Motor neuron (in vitro differentiated cells): ENCODE measurements around the gene RANBP6. TPM values are rescaled to one million over a fixed set of nuclear protein-coding genes. Genes with fewer than 3 reads are reported as not detected.

Experiments
- ATAC-seq, 8 experiments: fragments of 200-7000 bp; cut with Tn5 transposase; replicated peaks in 6 of 8; 2 replicates each; pipeline ENCODE4 v1.8.0; 2021; ENCODE audit warnings: mild to moderate bottlenecking in 8 of 8, moderate library complexity in 8 of 8
- H3K27ac ChIP-seq, 2 donors: fragments of 250-450 bp; sonication (Bioruptor Pico); 2 replicates each; pipeline ENCODE4 v1.9.0; 2021; ENCODE audit warnings: antibody characterized with exemption in 2 of 2, mild to moderate bottlenecking in 2 of 2, moderate library complexity in 1 of 2
- H3K4me1 ChIP-seq, 2 donors: fragments of 250-450 bp; sonication (Bioruptor Pico); replicated peaks in 1 of 2; 2 replicates each; pipeline ENCODE4 v1.6.1; 2021; ENCODE audit warnings: antibody characterized with exemption in 2 of 2, mild to moderate bottlenecking in 2 of 2, moderate library complexity in 1 of 2
- H3K4me3 ChIP-seq, 5 donors: fragments of 250-450 bp; sonication (Bioruptor Pico); 2 replicates each; pipeline ENCODE4 v1.9.0; 2021; ENCODE audit warnings: antibody characterized with exemption in 5 of 5, mild to moderate bottlenecking in 5 of 5, moderate library complexity in 4 of 5
- WGBS, 10 experiments: fragments of 450-650 bp; shearing (Covaris generic); methylation state at CpG; one replicate each; pipeline ENCODE4 v1.0.0; 2022; 5-methylcytosine and 5-hydroxymethylcytosine counted together
- in situ Hi-C, 9 experiments: fragments of 400-800 bp; cut with MboI; loops; one replicate each; pipeline ENCODE4 v1.15.0; 2021; ENCODE audit warnings: low sequenced_read_pairs in 9 of 9, low pct_unique_long_range_greater_than_20kb in 2 of 9; ENCODE audit not compliant: unreplicated experiment in 9 of 9
- total RNA-seq, 8 experiments: library from RNA; unstranded; fragments of 300-600 nt; gene quantifications; 2 replicates each; pipeline versions ENCODE4 v1.2.3 to v1.2.4, GENCODE V29; 2022

The RANBP6 gene
- total RNA-seq, 8 experiments from 2014 or later, result 21.8 to 43.9 (median 36.7) TPM

- no peak overlapping the region for H3K4me3 ChIP-seq
- in situ Hi-C loops, result no loop called here
- ATAC-seq, result peak in 1 of 8 experiments; percentile 78
- H3K27ac ChIP-seq, result no peak overlapping the region
- WGBS, 10 experiments, result 5 to 100% (median 80%) methylated on average over 1 to 2 of the region's 2 CpGs; no CpG with 5 or more reads in 1 of the 10 experiments
- H3K4me1 ChIP-seq, result peaks cover 0 to 4% of the 10 kb centered on the region in 2 donors
Observed at GRCh38 chr9:5999443-6000101, 15.9 kb downstream of the RANBP6 start.

- H3K4me1 ChIP-seq, result no peaks in the 10 kb centered on the region
- H3K4me3 ChIP-seq, result no peak overlapping the region
- no peak overlapping the region for H3K27ac ChIP-seq
- no peak for ATAC-seq
- WGBS, 10 experiments, result 83 to 100% (median 92%) methylated on average over 1 of the region's 1 CpG; no CpG with 5 or more reads in 1 of the 10 experiments
- in situ Hi-C loops, result no loop called here
Observed at GRCh38 chr9:5994493-5994892, 20.9 kb downstream of the RANBP6 start.

- in situ Hi-C loops, result no loop called here
- H3K4me3 ChIP-seq, result no peak overlapping the region
- no peak overlapping the region for H3K27ac ChIP-seq
- peaks cover 0 to 3% of the 10 kb centered on the region in 2 donors for H3K4me1 ChIP-seq
- 92 to 100% (median 100%) methylated on average over 1 to 5 of the region's 5 CpGs; no CpG with 5 or more reads in 1 of the 10 experiments for WGBS, 10 experiments
- no peak for ATAC-seq
Observed at GRCh38 chr9:5988265-5988664, 27.2 kb downstream of the RANBP6 start.

GRCh38 chr9:5983042-5983441 lies 32.4 kb downstream of the RANBP6 start:
- in situ Hi-C loops, result no loop called here
- no peak overlapping the region for H3K27ac ChIP-seq
- no peak overlapping the region for H3K4me3 ChIP-seq
- peak in 4 of 8 experiments; percentile 19 to 85 (median 46) for ATAC-seq
- 40 to 100% (median 83%) methylated on average over 1 to 2 of the region's 2 CpGs; no CpG with 5 or more reads in 1 of the 10 experiments for WGBS, 10 experiments
- H3K4me1 ChIP-seq, result peaks cover 0 to 3% of the 10 kb centered on the region in 2 donors

GRCh38 chr9:5982317-5982716 lies 33.1 kb downstream of the RANBP6 start:
- Histone ChIP-seq H3K4me3 (no peak overlapping the region), H3K27ac (no peak overlapping the region), H3K4me1 (peaks cover 0 to 3% of the 10 kb centered on the region in 2 donors)
- 31 to 100% (median 97%) methylated on average over 1 to 2 of the region's 2 CpGs; no CpG with 5 or more reads in 4 of the 10 experiments for WGBS, 10 experiments
- in situ Hi-C loops, result no loop called here
- ATAC-seq, result no peak

- no peak for ATAC-seq
- Histone ChIP-seq H3K4me1 (no peaks in the 10 kb centered on the region), H3K27ac (no peak overlapping the region), H3K4me3 (no peak overlapping the region)
- 14 to 86% (median 82%) methylated on average over 1 of the region's 1 CpG; no CpG with 5 or more reads in 4 of the 10 experiments for WGBS, 10 experiments
- in situ Hi-C loops, result no loop called here
Observed at GRCh38 chr9:5978523-5978922, 36.9 kb downstream of the RANBP6 start.

GRCh38 chr9:5976674-5977397 lies 38.6 kb downstream of the RANBP6 start:
- ATAC-seq, result peak in 3 of 8 experiments; percentile 17 to 50 (median 21)
- no peaks in the 10 kb centered on the region for H3K4me1 ChIP-seq
- no peak overlapping the region for H3K27ac ChIP-seq
- 83 to 100% (median 100%) methylated on average over 1 to 2 of the region's 2 CpGs for WGBS, 10 experiments
- in situ Hi-C loops, result no loop called here
- no peak overlapping the region for H3K4me3 ChIP-seq

GRCh38 chr9:5971740-5972139 lies 43.7 kb downstream of the RANBP6 start:
- no peak for ATAC-seq
- Histone ChIP-seq H3K27ac (no peak overlapping the region), H3K4me1 (no peaks in the 10 kb centered on the region), H3K4me3 (no peak overlapping the region)
- in situ Hi-C loops, result no loop called here

Other genes with a start within 250 kb of the RANBP6 start
- gene ERMP1, start 182.5 kb downstream of the RANBP6 start, total RNA-seq, result 10 to 100 TPM in 3 of 8 experiments, 1 to 10 TPM in 5; 3.9 to 12.2 (median 6.0) TPM
- 1 to 10 TPM in 4 of 8 experiments, under 1 TPM in 4; 0.23 to 2.8 (median 0.94) TPM for gene MLANA, start 124.7 kb downstream of the RANBP6 start, total RNA-seq
- gene IL33, start 200.2 kb upstream of the RANBP6 start, total RNA-seq, result 1 to 10 TPM in 1 of 8 experiments, under 1 TPM in 2, not detected in 5; 0.19 to 2.3 (median 0.64) TPM